GM19438 (cell line): ENCODE results near the gene GALNT17.

Experiments
- ATAC-seq: cut with Tn5 transposase; IDR thresholded peaks from one replicate; pipeline ENCODE4 v1.9.1; 2021; ENCODE audit warnings: low read depth; ENCODE audit not compliant: unreplicated experiment

GALNT17 gene

GRCh38 chr7:71650653-71651337, 518.9 kb downstream of the GALNT17 start:
- no peak for ATAC-seq

GRCh38 chr7:71652510-71652909, 520.6 kb downstream of the GALNT17 start:
- no peak for ATAC-seq

DNA sequence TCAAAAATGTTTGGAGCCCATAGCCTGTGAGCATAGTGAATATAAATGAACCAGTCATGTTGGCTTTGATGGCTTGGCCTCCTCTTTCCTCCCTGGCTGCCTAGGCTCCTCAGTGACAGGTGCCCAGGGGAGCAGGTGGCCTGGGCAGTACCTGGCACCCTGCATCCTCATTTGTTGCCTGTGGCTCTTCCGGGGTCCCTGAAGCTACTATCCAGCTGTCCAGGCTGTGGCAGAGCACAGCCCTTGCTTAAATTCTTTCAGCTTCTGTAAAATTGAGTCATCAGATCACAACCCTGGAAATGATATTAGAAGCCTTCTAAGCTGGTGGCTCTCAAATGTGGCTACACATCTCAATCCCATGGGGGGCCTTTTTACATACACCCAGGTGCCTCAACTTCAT, 525.4 kb downstream of the GALNT17 start:
- ATAC-seq: no peak

DNA sequence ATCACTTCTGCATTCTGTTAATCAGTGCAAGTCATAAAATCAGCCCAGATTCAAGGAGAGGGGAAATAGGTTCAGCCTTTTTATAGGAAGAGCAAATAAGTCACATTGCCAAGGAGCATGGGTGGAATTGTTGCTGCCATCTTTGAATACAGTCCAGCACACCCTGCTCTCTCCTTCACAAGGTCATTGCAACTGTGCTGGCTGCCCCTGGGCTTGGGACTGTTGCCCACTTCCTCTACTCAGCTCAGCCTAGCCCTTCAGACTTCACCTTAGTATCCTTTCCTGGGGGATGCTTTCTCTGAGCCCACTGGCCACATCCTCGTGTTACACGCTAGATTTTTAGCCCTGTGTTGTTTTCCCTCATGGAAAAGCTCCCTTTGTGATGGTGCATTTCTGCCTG, 527.7 kb downstream of the GALNT17 start:
- no peak for ATAC-seq

GRCh38 chr7:71661671-71662224, 529.8 kb downstream of the GALNT17 start:
- ATAC-seq: no peak

- ATAC-seq: no peak
Observed at GRCh38 chr7:71665716-71666115, 533.8 kb downstream of the GALNT17 start.

DNA sequence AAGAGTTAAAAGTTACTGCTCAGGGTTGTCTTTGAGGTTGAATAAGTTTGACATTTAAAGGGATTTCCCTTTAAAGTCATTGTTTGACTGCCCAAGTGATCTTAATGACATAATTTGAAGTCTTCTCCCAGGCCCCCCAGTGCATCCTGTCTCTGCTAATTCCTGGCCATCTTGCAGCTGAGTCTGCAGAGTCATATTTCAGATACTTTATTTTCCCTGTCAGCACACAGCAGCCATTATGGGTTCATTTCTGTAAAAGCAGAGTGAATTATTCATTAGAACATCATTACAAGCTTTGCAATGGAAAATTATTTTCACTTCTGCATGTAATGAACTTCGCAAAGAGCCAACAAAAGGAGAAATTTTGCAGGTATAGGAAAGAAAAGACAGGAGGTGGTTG, 536.6 kb downstream of the GALNT17 start:
- no peak for ATAC-seq

GRCh38 chr7:71679480-71679879, 547.5 kb downstream of the GALNT17 start:
- no peak for ATAC-seq

GRCh38 chr7:71682181-71682580, 550.2 kb downstream of the GALNT17 start:
- no peak for ATAC-seq

DNA sequence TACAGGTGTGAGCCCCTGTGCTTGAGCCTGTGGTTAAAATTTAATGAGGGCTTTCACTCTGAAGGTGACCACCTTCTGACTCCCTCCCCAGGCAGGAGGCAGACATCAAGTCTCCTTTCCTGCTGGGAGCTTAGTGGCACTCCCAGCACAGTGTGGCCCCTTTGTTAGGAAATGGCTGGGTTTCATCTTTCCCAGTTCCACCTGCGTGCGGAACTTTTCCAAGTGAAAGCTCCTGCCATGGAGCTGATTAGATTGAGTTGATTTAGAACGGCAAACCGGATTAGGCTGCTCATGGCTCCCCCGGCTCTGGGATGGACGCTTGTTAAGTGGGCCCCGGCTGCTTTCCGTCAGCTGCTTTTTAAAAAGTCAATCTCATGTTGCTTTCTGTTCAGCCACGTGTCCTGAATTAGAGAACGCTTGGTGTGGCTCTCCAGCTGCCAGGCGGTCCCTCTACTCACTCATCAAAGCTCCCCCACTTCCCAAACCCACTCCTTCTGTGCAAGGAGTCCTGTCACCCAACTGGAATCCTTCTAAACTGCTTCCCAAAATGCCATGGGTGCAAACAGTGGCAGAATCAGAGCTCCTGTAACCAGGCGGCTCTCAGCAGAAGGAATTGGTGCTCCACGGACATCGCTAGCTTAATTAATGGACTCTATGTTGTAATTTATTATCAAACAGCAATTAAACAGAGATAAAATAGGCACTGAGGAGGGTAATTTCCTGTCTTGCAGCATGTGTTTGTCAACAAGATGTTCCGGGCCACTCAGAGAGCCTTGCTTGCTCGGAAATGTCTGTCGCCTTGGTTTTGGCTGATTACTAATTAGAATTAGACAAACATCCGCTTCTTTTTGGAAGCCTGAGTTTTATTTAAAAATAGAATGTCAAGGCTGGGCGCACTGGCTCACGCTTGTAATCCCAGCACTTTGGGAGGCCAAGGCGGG, 551.2 kb downstream of the GALNT17 start:
- no peak for ATAC-seq

- ATAC-seq: no peak
Observed at GRCh38 chr7:71687286-71687685, 555.3 kb downstream of the GALNT17 start.

DNA sequence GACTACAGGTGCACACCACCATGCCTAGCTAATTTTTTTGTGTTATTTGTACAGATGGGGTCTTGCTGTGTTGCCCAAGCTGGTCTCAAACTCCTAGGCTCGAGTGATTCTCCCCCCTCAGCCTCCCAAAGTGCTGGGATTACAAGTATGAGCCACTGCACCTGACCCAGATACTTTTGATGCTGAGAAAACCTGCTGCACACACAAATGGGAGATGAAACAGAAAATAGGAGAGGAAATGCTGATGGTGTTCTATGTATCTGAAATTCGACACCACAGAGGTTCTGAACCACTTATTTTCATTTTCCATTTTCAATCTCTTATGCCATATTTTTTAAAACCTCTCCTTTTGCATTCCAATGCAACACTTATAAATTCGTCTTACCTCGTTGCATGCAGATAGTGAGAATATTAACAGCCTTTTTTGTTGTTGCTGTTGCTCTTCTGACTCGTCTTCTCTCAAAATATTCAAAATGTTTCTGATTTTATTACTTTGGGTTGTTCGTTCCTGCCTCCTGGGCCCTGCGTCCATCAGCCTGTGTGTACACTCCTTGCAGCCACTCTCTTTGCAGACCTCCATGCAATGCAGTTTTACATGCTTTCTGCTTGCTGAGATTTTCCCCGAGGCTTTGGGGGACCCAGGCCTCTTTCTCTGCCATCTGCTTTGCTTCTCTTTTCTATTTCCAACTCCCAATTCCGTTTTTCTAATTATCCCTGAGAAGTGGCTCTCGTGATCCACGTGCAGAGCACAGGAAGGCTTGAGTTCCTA, 556.1 kb downstream of the GALNT17 start:
- ATAC-seq: no peak

DNA sequence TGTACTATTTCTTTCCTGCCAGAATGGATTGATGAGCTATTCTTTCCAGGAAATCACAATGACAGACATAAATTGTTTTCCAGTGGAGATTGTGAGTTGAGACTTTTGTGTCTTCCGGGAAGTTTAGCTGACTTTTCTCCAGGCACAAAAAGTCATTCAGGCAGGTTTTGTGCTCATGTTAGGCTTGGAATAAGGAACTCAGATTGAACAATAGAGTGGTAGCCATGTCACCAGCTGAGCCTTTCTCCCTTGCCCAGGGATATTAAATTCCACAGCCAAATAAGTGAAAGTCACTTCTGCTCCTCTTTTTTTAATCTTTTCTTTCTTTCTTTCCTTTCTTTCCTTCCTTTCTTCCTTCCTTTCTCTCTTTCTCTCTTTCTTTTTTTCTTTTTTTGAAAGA, 559.6 kb downstream of the GALNT17 start:
- ATAC-seq: no peak

DNA sequence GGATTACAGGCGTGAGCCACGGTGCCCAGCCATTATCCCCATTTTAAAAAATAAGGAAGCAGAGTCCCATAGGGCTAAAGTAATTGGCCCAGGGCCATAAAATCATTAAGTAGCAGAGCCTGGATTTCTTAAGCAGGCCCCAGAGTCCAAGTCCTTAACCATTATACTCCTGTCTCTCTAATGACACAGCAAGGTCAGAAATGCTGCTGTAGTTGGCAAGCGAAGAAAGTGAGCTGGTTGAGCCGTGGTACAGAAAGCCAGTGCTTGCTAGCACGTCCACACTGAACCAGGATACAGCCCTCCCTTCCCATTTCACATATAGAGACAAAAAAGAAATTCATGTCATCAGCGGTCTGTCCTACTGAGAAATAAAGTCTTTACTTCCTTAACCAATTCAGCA, 562.7 kb downstream of the GALNT17 start:
- no peak for ATAC-seq

- ATAC-seq: no peak
Observed at GRCh38 chr7:71695186-71695585, 563.2 kb downstream of the GALNT17 start.

DNA sequence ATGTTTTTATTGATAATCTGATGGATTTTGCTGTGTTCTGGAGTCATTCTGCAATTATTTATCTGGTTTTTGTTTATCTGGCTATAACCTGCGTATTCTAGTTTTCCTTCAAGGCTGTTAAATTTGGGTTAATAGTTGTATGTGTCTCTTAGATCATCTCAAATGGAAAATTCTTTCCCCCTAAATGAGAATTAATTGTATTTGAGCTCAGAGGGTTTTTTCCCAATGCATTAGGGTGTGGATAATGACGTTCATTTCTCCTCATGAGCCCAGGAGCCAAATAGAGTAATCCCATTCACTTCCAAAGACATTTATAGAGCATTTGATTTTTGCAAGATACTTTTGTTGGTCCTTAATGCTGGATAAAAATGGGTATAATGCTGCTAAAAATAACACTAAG, 564.6 kb downstream of the GALNT17 start:
- ATAC-seq: no peak

GRCh38 chr7:71697400-71697799, 565.5 kb downstream of the GALNT17 start:
- no peak for ATAC-seq

GRCh38 chr7:71705217-71705616, 573.3 kb downstream of the GALNT17 start:
- ATAC-seq: no peak

GRCh38 chr7:71705901-71706596, 574.1 kb downstream of the GALNT17 start:
- ATAC-seq: no peak

- ATAC-seq: no peak
Observed at GRCh38 chr7:71706597-71706975, 574.6 kb downstream of the GALNT17 start.
